Astrocyte (in vitro differentiated cells and primary cell): ENCODE measurements around the gene FRMD4A.

Experiments
- EZH2 ChIP-seq: IDR thresholded peaks from 2 replicates; pipeline ENCODE4 v1.6.1; 2012; ENCODE audit warnings: mild to moderate bottlenecking, low read length, inconsistent platforms; ENCODE audit not compliant: insufficient read depth
- TF ChIP-seq, protein P1 (sequence below): IDR thresholded peaks from 2 replicates; pipeline ENCODE4 v1.5.1; 2011; ENCODE audit warnings: low read depth, mild to moderate bottlenecking, inconsistent platforms, low read length, moderate library complexity; ENCODE audit not compliant: insufficient read depth

- TF ChIP-seq, protein P1, sequence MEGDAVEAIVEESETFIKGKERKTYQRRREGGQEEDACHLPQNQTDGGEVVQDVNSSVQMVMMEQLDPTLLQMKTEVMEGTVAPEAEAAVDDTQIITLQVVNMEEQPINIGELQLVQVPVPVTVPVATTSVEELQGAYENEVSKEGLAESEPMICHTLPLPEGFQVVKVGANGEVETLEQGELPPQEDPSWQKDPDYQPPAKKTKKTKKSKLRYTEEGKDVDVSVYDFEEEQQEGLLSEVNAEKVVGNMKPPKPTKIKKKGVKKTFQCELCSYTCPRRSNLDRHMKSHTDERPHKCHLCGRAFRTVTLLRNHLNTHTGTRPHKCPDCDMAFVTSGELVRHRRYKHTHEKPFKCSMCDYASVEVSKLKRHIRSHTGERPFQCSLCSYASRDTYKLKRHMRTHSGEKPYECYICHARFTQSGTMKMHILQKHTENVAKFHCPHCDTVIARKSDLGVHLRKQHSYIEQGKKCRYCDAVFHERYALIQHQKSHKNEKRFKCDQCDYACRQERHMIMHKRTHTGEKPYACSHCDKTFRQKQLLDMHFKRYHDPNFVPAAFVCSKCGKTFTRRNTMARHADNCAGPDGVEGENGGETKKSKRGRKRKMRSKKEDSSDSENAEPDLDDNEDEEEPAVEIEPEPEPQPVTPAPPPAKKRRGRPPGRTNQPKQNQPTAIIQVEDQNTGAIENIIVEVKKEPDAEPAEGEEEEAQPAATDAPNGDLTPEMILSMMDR: no peak
- TF ChIP-seq EZH2: no peak
Observed at GRCh38 chr10:13741438-13741837, 589.3 kb downstream of the FRMD4A start.
